ENCODE results near the gene SYT6.

SYT6 gene

DNA sequence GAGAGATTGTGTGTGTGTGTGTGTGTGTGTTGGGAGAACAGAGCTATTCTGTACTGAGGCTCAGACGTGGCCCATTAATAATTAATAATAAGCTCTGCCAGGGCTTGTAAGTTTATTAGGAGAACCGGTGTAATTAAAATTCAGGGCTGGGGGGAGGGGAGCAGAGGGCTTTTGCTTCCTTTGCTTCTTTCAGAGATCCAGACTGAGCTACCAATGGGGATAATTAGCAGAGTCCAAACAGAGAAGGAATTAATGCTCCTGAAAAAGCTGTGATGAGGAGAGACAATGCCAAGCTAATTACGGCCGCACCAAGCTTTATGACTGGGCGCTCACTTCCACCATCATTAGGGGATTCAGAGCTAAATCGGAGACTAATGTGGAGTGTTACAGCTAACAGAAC, 4.5 kb downstream of the SYT6 start:
- Histone ChIP-seq H3K4me1 (ENCODE audit: insufficient read depth, low read length) (peaks cover 7% of the 10 kb centered on the region), H2AFZ (ENCODE audit: low read depth, low read length) (no peak overlapping the region), H3K9me3 (ENCODE audit: low read length) (no peaks in the 10 kb centered on the region), H3K4me3 (ENCODE audit: low read length) (no peak overlapping the region), H3K36me3 (ENCODE audit: insufficient read depth, low read length) (no peaks in the 10 kb centered on the region), H3K27me3 (ENCODE audit: insufficient read depth, low read length) (peaks cover 49% of the 10 kb centered on the region)

DNA sequence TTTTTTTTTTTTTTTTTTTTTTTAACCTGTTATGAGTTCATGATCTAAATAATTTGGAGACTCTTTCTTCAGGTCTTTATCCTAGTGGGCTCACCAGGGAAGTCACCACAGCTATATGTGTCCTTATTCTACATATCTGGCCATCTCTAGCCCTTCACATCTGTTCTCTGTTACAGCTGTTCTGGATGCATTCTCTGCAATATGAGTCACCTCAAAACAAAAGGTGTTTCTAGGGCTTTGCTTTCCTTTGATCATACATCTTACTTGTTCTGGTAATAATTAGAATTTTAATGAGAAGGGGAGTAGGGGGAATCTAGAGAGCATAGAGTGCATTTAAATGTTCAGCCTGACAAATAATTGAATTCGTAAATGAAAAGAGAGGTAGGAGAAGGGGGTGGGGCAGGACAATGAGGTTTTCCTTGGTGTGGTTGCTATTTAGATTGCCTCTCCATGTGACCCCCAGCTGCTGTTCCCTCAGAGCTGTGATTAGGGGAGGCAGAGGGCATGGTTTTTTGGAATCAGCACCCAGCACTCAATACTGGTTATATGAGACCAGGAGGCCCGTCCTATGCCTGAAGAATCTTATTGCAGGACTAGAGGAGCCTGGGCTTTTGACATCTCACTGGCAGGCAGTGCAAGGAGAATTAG, 8.0 kb downstream of the SYT6 start:
- peaks cover 16% of the 10 kb centered on the region for H3K27me3 ChIP-seq (ENCODE audit: insufficient read depth, low read length)
- H3K4me3 ChIP-seq (ENCODE audit: low read length): no peak overlapping the region
- H3K36me3 ChIP-seq (ENCODE audit: insufficient read depth, low read length): no peaks in the 10 kb centered on the region
- no peak overlapping the region for H2AFZ ChIP-seq (ENCODE audit: low read depth, low read length)
- H3K4me1 ChIP-seq (ENCODE audit: insufficient read depth, low read length): no peaks in the 10 kb centered on the region
- H3K9me3 ChIP-seq (ENCODE audit: low read length): no peaks in the 10 kb centered on the region

DNA sequence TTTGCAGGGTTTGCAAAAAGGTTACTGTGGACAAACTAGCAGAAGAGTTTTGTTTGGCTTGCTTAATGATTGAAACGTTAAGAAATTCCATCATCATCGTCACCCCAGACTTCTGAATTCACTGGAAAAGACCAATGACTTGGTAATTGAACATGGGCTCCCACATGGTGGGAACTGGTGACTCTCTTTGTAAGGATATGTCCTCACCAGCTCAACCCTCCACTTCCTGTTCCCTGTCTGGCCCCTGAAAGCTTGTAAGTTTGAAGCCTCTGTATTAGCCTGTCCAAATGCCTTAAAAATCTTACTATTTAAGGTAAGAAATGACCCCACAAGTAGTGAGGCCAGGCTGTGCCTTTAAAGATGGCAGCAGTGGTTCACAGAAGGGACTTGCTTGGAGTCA, 9.7 kb downstream of the SYT6 start:
- Histone ChIP-seq H2AFZ (ENCODE audit: low read depth, low read length) (no peak overlapping the region), H3K27me3 (ENCODE audit: insufficient read depth, low read length) (peaks cover 4% of the 10 kb centered on the region), H3K4me1 (ENCODE audit: insufficient read depth, low read length) (no peaks in the 10 kb centered on the region), H3K4me3 (ENCODE audit: low read length) (no peak overlapping the region), H3K36me3 (ENCODE audit: insufficient read depth, low read length) (no peaks in the 10 kb centered on the region), H3K9me3 (ENCODE audit: low read length) (no peaks in the 10 kb centered on the region)

DNA sequence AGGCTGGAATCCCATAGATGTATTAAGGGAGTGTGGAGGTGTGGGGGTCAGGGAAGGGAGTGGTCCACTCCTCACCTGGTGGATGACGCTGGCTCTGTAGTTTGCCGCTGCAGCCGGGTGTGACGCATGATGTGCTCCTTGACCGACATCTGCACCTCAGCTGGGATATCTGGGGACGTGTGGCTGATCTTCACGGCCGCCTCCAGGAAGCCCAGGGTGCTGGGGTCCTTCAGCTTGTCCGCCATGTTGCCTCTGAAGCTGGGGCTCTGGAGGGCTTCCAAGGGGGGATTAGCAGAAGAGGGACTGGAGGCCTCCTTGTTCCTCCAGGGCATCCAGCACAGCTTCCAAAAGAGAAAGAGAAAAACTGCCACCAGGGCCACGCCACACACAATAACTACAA, 14.1 kb downstream of the SYT6 start:
- no peak overlapping the region for H2AFZ ChIP-seq (ENCODE audit: low read depth, low read length)
- H3K4me3 ChIP-seq (ENCODE audit: low read length): no peak overlapping the region
- H3K36me3 ChIP-seq (ENCODE audit: insufficient read depth, low read length): no peaks in the 10 kb centered on the region
- no peaks in the 10 kb centered on the region for H3K4me1 ChIP-seq (ENCODE audit: insufficient read depth, low read length)
- no peaks in the 10 kb centered on the region for H3K27me3 ChIP-seq (ENCODE audit: insufficient read depth, low read length)
- no peaks in the 10 kb centered on the region for H3K9me3 ChIP-seq (ENCODE audit: low read length)

DNA sequence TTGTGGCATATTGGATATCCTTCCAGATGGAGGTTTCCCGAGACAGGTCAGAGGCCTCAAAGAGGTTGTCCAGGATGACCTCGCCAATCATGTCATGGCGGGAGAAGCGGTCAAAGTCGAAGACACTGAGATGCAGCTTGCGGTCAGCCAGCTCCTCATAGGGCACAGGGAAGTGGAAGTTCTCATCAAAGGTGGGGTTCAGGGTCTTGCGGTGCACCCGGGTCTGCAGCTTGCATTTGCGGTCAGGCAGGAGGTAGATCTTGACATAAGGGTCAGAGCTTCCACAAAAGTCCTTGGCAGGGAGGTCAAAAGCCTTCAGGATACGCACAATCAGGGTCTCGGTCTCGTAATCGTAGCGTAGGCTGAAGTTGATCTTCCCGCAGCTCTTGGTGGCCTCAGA, 16.2 kb downstream of the SYT6 start:
- Histone ChIP-seq H3K27me3 (ENCODE audit: insufficient read depth, low read length) (no peaks in the 10 kb centered on the region), H2AFZ (ENCODE audit: low read depth, low read length) (no peak overlapping the region), H3K9me3 (ENCODE audit: low read length) (no peaks in the 10 kb centered on the region), H3K36me3 (ENCODE audit: insufficient read depth, low read length) (no peaks in the 10 kb centered on the region), H3K4me3 (ENCODE audit: low read length) (no peak overlapping the region), H3K4me1 (ENCODE audit: insufficient read depth, low read length) (no peaks in the 10 kb centered on the region)

DNA sequence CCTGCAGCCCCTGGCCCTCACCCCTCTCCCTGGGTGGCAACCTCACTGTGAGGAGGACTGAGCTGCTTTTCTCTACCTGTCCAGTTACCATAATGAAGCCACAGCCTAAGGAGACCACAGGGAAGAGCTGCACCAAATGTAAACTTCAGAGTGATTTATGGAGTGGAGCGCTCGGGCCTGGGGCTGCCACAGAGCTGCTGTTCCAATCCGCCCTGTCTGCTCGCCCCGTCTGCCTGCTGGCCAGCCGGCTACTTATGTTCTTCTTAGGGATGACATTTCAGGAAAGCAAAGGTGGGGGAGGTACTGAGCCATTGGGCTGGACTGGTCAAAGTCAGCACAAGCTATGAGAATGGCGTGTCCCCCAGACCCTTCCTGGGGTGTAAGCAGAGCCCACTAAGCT, 17.9 kb downstream of the SYT6 start:
- Histone ChIP-seq H2AFZ (ENCODE audit: low read depth, low read length) (no peak overlapping the region), H3K4me1 (ENCODE audit: insufficient read depth, low read length) (no peaks in the 10 kb centered on the region), H3K9me3 (ENCODE audit: low read length) (no peaks in the 10 kb centered on the region), H3K36me3 (ENCODE audit: insufficient read depth, low read length) (no peaks in the 10 kb centered on the region), H3K4me3 (ENCODE audit: low read length) (no peak overlapping the region), H3K27me3 (ENCODE audit: insufficient read depth, low read length) (no peaks in the 10 kb centered on the region)

GRCh38 chr1:114134518-114134917, 19.2 kb downstream of the SYT6 start:
- H3K4me1 ChIP-seq (ENCODE audit: insufficient read depth, low read length): no peaks in the 10 kb centered on the region
- H3K4me3 ChIP-seq (ENCODE audit: low read length): no peak overlapping the region
- H2AFZ ChIP-seq (ENCODE audit: low read depth, low read length): no peak overlapping the region
- no peaks in the 10 kb centered on the region for H3K36me3 ChIP-seq (ENCODE audit: insufficient read depth, low read length)
- no peaks in the 10 kb centered on the region for H3K27me3 ChIP-seq (ENCODE audit: insufficient read depth, low read length)
- H3K9me3 ChIP-seq (ENCODE audit: low read length): no peaks in the 10 kb centered on the region

DNA sequence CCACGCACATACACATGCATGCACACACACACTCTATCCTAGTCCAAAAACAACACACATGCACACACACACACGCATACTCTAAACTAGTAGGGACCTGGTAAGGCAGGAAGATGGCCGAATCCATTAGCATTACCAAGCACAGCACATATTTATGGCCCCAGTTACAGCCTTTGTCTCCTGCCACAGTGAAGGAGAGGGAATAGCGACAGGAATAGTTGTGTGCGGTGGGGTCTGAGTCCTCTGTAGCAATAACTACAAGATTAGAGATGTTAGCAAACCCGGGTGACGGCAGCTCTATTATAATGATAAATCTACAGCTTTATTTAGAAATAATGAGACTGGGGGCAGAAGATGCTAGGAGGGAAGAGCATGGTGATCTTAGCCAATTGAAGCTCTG, 20.5 kb downstream of the SYT6 start:
- no peaks in the 10 kb centered on the region for H3K9me3 ChIP-seq (ENCODE audit: low read length)
- H3K27me3 ChIP-seq (ENCODE audit: insufficient read depth, low read length): no peaks in the 10 kb centered on the region
- H3K36me3 ChIP-seq (ENCODE audit: insufficient read depth, low read length): no peaks in the 10 kb centered on the region
- H3K4me1 ChIP-seq (ENCODE audit: insufficient read depth, low read length): no peaks in the 10 kb centered on the region
- H2AFZ ChIP-seq (ENCODE audit: low read depth, low read length): no peak overlapping the region
- H3K4me3 ChIP-seq (ENCODE audit: low read length): no peak overlapping the region

- H2AFZ ChIP-seq (ENCODE audit: low read depth, low read length): no peak overlapping the region
- H3K9me3 ChIP-seq (ENCODE audit: low read length): no peaks in the 10 kb centered on the region
- H3K27me3 ChIP-seq (ENCODE audit: insufficient read depth, low read length): no peaks in the 10 kb centered on the region
- H3K36me3 ChIP-seq (ENCODE audit: insufficient read depth, low read length): no peaks in the 10 kb centered on the region
- no peaks in the 10 kb centered on the region for H3K4me1 ChIP-seq (ENCODE audit: insufficient read depth, low read length)
- H3K4me3 ChIP-seq (ENCODE audit: low read length): no peak overlapping the region
Observed at GRCh38 chr1:114131526-114132220, 22.0 kb downstream of the SYT6 start.

DNA sequence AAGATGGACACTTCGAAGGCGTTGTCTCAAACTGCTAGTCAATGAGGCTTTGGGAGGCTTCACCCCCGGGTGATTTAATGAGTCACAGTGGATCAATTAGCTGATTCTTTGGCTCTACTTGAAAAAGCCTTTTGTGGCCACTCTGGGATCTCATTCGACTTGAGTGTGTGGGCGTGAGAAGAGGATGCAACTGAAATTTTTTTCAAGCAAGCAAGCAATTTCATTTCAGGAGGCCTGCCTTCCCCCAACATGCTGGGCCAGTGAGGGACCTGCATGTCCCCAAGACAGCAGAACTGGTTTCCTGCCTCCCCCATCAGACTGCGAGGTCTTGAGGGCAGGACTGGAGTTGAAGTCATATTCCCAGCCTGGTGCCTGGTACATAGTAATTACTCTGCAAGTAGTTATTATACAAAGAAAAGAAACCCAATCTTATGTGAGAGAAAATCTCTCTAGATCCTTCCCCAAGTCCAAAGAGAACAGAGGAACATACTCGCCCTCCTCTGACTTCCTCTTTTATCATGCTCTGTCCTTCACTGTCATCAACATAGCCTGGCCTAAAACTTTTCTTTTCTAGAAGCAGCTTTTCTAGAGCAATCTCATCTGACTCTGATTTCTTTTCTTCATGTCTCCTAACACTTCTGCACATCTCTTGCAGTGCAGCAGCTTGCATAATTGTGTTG, 22.7 kb downstream of the SYT6 start:
- Histone ChIP-seq H2AFZ (ENCODE audit: low read depth, low read length) (no peak overlapping the region), H3K9me3 (ENCODE audit: low read length) (no peaks in the 10 kb centered on the region), H3K27me3 (ENCODE audit: insufficient read depth, low read length) (no peaks in the 10 kb centered on the region), H3K36me3 (ENCODE audit: insufficient read depth, low read length) (no peaks in the 10 kb centered on the region), H3K4me3 (ENCODE audit: low read length) (no peak overlapping the region), H3K4me1 (ENCODE audit: insufficient read depth, low read length) (no peaks in the 10 kb centered on the region)

GRCh38 chr1:114130213-114130612, 23.5 kb downstream of the SYT6 start:
- Histone ChIP-seq H3K36me3 (ENCODE audit: insufficient read depth, low read length) (no peaks in the 10 kb centered on the region), H3K4me3 (ENCODE audit: low read length) (no peak overlapping the region), H3K9me3 (ENCODE audit: low read length) (no peaks in the 10 kb centered on the region), H3K27me3 (ENCODE audit: insufficient read depth, low read length) (no peaks in the 10 kb centered on the region), H3K4me1 (ENCODE audit: insufficient read depth, low read length) (no peaks in the 10 kb centered on the region), H2AFZ (ENCODE audit: low read depth, low read length) (no peak overlapping the region)

DNA sequence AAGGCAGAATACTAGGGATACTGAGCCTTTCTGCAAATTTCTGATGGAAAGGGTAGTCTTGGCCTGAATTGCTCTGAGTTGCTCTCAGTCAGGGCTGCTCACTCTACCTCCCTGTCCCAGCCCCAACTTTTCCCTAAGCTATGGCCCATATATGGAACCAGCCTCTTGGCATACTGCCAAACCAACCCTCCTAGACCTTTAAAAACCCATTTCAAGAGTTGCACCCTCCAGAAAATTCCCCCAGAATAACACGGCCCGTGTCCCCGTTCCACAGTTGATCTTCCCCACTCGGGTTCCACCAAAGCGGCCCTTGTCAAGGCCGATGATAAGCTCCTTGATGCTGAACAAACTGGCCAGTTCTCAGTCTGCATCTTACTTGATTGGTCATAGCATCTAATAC, 25.4 kb downstream of the SYT6 start:
- no peak overlapping the region for H3K4me3 ChIP-seq (ENCODE audit: low read length)
- H3K27me3 ChIP-seq (ENCODE audit: insufficient read depth, low read length): no peaks in the 10 kb centered on the region
- H2AFZ ChIP-seq (ENCODE audit: low read depth, low read length): no peak overlapping the region
- no peaks in the 10 kb centered on the region for H3K4me1 ChIP-seq (ENCODE audit: insufficient read depth, low read length)
- no peaks in the 10 kb centered on the region for H3K36me3 ChIP-seq (ENCODE audit: insufficient read depth, low read length)
- no peaks in the 10 kb centered on the region for H3K9me3 ChIP-seq (ENCODE audit: low read length)

DNA sequence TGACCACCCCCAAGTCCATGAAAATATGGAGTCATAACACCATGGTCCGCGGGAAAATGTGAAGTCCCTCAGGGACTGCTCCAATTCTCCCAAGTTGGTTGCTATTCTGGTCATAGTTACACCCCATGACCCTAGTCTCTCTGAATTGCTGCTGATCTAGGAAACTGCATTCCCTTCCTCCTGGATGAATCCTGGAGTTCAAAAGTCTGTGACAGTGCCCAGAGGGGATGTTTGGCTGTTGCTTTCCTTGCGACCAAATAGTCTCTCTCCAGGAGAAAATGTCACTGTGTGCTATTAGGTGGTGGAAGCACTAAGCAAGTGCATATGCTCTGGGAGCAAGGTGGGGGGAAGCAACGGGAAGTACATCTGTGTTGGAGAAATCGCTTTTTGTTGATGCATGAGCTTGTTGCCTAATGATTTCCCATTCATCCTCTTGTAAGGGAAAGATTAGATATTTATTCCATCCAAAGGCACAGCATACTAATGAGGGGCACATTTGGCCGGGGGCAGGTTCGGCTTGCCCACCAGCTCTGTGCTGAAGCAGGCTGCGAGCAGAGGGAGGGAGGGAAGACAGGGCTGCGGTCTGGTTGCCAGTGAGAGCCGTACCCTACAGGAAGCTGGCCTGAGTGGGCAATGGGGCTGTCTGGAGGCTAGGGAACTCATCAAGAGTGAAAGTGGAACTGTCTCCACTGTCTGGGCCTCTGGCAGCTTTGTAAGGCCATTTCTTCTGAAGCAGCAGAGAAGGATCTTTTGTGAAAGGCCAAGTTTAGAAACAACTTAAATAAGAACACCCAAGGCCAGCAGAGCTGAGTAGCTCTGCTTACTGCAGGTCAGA, 27.2 kb downstream of the SYT6 start:
- Histone ChIP-seq H3K9me3 (ENCODE audit: low read length) (no peaks in the 10 kb centered on the region), H3K4me1 (ENCODE audit: insufficient read depth, low read length) (no peaks in the 10 kb centered on the region), H2AFZ (ENCODE audit: low read depth, low read length) (no peak overlapping the region), H3K4me3 (ENCODE audit: low read length) (no peak overlapping the region), H3K36me3 (ENCODE audit: insufficient read depth, low read length) (no peaks in the 10 kb centered on the region), H3K27me3 (ENCODE audit: insufficient read depth, low read length) (no peaks in the 10 kb centered on the region)
